Astrocyte of the spinal cord (primary cell): ENCODE measurements around the gene ANKRD53.

Experiments used
- DNase-seq: peaks from one replicate; pipeline ENCODE4 v3.0.0; 2011; ENCODE audit warnings: low read depth, low spot score
- H3K4me3 ChIP-seq: 2 replicates; pipeline ENCODE4 v1.5.1; 2011; ENCODE audit warnings: low read depth, mild to moderate bottlenecking, low read length, moderate library complexity
- in situ Hi-C: cut with HindIII; loops from 2 replicates; pipeline ENCODE4 v1.10.0; 2017; ENCODE audit warnings: low sequenced_read_pairs
- TF ChIP-seq, protein P1 (sequence below): IDR thresholded peaks from 2 replicates; pipeline ENCODE4 v1.5.1; 2012; ENCODE audit warnings: low read depth, mild to moderate bottlenecking, low read length, inconsistent platforms

The ANKRD53 gene

GRCh38 chr2:70990216-70990615 lies 11.8 kb downstream of the ANKRD53 start:
- no peak overlapping the region for H3K4me3 ChIP-seq
- in situ Hi-C loops: no loop called here
- DNase-seq: no peak
- TF ChIP-seq, protein P1, sequence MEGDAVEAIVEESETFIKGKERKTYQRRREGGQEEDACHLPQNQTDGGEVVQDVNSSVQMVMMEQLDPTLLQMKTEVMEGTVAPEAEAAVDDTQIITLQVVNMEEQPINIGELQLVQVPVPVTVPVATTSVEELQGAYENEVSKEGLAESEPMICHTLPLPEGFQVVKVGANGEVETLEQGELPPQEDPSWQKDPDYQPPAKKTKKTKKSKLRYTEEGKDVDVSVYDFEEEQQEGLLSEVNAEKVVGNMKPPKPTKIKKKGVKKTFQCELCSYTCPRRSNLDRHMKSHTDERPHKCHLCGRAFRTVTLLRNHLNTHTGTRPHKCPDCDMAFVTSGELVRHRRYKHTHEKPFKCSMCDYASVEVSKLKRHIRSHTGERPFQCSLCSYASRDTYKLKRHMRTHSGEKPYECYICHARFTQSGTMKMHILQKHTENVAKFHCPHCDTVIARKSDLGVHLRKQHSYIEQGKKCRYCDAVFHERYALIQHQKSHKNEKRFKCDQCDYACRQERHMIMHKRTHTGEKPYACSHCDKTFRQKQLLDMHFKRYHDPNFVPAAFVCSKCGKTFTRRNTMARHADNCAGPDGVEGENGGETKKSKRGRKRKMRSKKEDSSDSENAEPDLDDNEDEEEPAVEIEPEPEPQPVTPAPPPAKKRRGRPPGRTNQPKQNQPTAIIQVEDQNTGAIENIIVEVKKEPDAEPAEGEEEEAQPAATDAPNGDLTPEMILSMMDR: no peak

- DNase-seq: no peak
- H3K4me3 ChIP-seq: no peak overlapping the region
- TF ChIP-seq, protein P1: no peak
- in situ Hi-C loops: no loop called here
These were observed 12.7 kb downstream of the ANKRD53 start for GRCh38 chr2:70991142-70991541.

DNA sequence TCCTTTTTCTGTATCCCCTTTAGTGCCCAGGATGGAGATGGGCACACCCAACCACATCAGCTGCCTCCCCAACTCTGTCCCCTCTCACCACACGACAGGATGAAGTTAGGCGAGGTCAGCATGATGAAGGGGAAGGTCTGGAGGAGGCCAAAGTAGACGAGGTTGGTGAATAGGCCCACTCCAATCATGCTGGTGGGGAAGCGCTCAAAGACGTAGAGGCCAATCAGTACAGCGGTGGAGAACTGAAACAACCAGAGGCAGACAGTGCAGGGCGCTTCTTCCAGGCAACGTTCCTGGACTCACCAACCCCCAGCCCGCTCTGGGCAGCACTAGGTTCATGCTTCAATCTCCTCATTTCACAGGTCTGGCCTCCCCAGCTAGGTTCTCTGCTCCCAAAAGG lies 13.3 kb downstream of the ANKRD53 start:
- DNase-seq: no peak
- TF ChIP-seq, protein P1: no peak
- in situ Hi-C loops: no loop called here
- no peak overlapping the region for H3K4me3 ChIP-seq

- TF ChIP-seq, protein P1: no peak
- in situ Hi-C loops: no loop called here
- DNase-seq: no peak
These were observed 14.8 kb downstream of the ANKRD53 start for GRCh38 chr2:70992945-70993853.

DNA sequence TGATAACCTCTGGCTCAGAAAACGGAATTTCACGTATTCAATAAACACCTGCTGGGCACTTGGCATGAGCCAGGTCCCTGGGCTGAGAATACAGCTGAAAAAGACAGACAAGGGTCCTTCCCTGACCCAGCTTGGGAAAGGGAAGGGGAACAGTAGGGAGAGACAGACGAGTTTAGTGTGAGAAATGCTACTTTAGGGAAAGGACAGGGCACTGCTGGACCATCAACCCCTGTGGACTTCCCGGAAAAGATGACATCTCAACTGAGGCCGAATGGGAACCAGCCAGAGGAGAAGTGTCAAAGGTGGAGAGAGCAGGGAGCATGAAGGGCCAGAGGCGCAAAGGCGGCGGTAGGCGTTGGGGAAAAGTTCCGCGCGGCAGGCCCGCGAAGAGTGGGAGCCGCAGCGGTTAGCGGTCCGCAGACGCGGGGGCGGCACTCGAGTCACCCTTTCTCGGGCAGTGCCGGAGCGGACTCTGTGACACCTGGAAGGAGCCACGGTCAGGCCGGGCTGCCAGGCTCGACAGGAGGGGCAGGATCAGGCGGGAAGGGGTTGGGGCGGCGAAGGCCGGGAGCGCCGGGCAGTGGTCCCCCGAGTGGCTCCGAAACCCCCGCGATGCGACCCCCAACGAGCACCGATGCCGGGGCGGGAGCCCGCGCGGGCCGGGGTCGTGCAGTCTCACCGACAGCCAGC lies 15.7 kb downstream of the ANKRD53 start:
- in situ Hi-C loops: no loop called here
- peak overlapping the region; percentile 82 for H3K4me3 ChIP-seq
- peak; percentile 6 for DNase-seq
- TF ChIP-seq, protein P1: no peak

More at GRCh38 chr2:70992945-70993853, 14.8 kb downstream of the ANKRD53 start:
- peak overlapping the region; percentile 82 for H3K4me3 ChIP-seq

GRCh38 chr2:70994699-70995425 lies 16.4 kb downstream of the ANKRD53 start, which contains the start of gene TEX261:
Gene TEX261, minus strand, starts transcription at chr2:70994873. Its CDS starts 116 bp downstream, at chr2:70994757.
- peak within 1 kb of the TSS; percentile 82 for H3K4me3 ChIP-seq
- TF ChIP-seq, protein P1: peak; percentile 73
- peak; percentile 87 for DNase-seq
- in situ Hi-C loops: no loop called here
